Caco-2 (cell line): ENCODE measurements around the gene CPLX1. TPM values are rescaled to one million over a fixed set of nuclear protein-coding genes. Genes with fewer than 3 reads are reported as not detected.

Source experiments
- BruUV-seq: library from RNA; stranded (reverse); fragments of 400-500 nt; replicated peaks from 2 replicates; lab custom pipeline; 2021; lab: Mats Ljungman, UMichigan
- CTCF ChIA-PET: fragments of 300-600 bp; sonication (Branson Sonifier 250); formaldehyde crosslinking; loops from one replicate; lab custom pipeline; 2022; ENCODE audit warnings: antibody characterized with exemption; lab: Charles Lee
- POLR2A ChIA-PET: fragments of 300-600 bp; sonication (Branson Sonifier 250); formaldehyde crosslinking; loops from one replicate; lab custom pipeline; 2022; ENCODE audit warnings: antibody characterized with exemption; lab: Charles Lee
- DNase-seq, 2 experiments: peaks; one replicate each; pipeline versions ENCODE4 v3.0.0 to v3.0.0-alpha.2; 2020 to 2022
- H3K27me3 ChIP-seq: replicated peaks from 2 replicates; pipeline ENCODE4 v1.6.0; 2011; ENCODE audit warnings: low read length; ENCODE audit not compliant: control insufficient read depth, insufficient read depth
- H3K36me3 ChIP-seq: 2 replicates; pipeline ENCODE4 v1.5.1; 2011; ENCODE audit warnings: low read length; ENCODE audit not compliant: control insufficient read depth, insufficient read depth
- H3K4me1 ChIP-seq: fragments of 250-450 bp; sonication (Bioruptor Pico); 2 replicates; pipeline ENCODE4 v1.5.1; 2020; ENCODE audit warnings: mild to moderate bottlenecking
- H3K4me3 ChIP-seq: 2 replicates; pipeline ENCODE4 v1.5.1; 2011; ENCODE audit warnings: low read depth, mild to moderate bottlenecking, control low read depth, low read length
- H3K9me3 ChIP-seq: fragments of 250-450 bp; sonication (Bioruptor Pico); 2 replicates; pipeline ENCODE4 v1.5.1; 2020; ENCODE audit warnings: mild to moderate bottlenecking, moderate library complexity
- H3K27ac Mint-ChIP-seq: one replicate; pipeline ENCODE4 v1.8.0; 2022; ENCODE audit warnings: mixed read lengths; ENCODE audit not compliant: unreplicated experiment
- H3K27me3 Mint-ChIP-seq: one replicate; pipeline ENCODE4 v1.8.0; 2022; ENCODE audit warnings: mixed read lengths; ENCODE audit not compliant: insufficient read depth, unreplicated experiment
- H3K36me3 Mint-ChIP-seq: one replicate; pipeline ENCODE4 v1.8.0; 2022; ENCODE audit warnings: mild to moderate bottlenecking, mixed read lengths; ENCODE audit not compliant: insufficient read depth, unreplicated experiment
- H3K4me1 Mint-ChIP-seq: one replicate; pipeline ENCODE4 v1.8.0; 2022; ENCODE audit warnings: low read depth, mixed read lengths; ENCODE audit not compliant: unreplicated experiment
- H3K4me3 Mint-ChIP-seq: one replicate; pipeline ENCODE4 v1.8.0; 2022; ENCODE audit warnings: mild to moderate bottlenecking, moderate library complexity, mixed read lengths; ENCODE audit not compliant: unreplicated experiment
- H3K9me3 Mint-ChIP-seq: one replicate; pipeline ENCODE4 v1.8.0; 2022; ENCODE audit warnings: mixed read lengths; ENCODE audit not compliant: unreplicated experiment
- intact Hi-C: fragments of 100-400 bp; cut with micrococcal nuclease; formaldehyde crosslinking; loops from one replicate; pipeline ENCODE4 v1.10.0; 2022; ENCODE audit not compliant: unreplicated experiment
- total RNA-seq: library from RNA; stranded (reverse); gene quantifications from 2 replicates; pipeline ENCODE4 v1.2.3, GENCODE V29; 2022
- TF ChIP-seq, protein P1 (sequence below), 2 experiments: fragments of 200-600 bp in 1 of 2; IDR thresholded peaks; 1 replicate in 1 of 2; 2 replicates in 1 of 2; pipeline versions ENCODE4 v1.5.1 to v1.8.0; 2011 to 2022; ENCODE audit warnings: antibody characterized with exemption in 1 of 2, control low read depth in 1 of 2, inconsistent platforms in 1 of 2, low read depth in 1 of 2, low read length in 1 of 2, mild to moderate bottlenecking in 1 of 2, moderate library complexity in 1 of 2; ENCODE audit not compliant: insufficient read depth in 1 of 2, severe bottlenecking in 1 of 2, unreplicated experiment in 1 of 2

Gene CPLX1
- total RNA-seq, 1 experiment from 2014 or later, result 20.9 TPM

DNA sequence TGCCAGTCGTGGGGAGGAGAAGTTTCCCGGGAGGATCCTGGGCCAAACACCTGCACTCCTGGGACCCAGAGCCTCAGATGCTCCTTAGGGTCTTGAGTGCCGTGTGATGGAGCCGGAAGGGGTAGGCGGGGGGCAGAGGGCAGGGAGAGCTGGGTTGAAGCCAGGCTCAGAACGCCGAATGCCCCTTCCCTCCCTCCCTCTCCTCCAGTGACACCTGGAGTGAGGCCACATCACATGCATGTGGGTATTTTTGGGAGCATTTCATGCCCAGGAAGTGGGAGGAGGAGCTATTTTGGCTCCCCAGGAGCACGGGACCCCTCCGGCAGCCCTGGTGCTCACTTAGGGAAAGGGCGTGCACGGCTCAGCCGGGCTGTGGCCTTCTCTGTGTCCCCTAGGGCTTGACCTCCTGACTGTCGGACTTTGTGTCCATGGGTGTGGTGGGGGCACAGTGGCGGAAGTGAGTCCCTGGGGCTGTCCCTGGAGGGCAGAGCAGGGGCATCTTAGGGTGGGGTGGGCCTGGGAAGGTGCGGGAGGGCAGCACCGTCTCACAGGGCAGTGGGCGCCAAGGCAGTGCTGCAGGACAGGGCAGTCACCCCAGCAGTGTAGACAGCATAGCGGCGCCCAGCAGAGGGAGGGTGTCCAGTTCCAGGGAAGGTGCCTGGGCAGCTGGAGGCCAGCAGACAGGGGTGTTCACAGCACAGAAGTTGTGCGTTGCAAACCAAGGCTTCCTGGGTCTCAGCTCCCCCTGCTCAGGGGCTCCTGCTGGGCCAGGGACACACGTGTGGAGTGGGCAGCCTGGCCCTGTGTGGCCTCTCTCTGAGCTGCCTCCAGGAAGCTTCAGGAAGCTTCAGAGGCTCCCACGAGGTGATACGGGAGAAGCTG lies 4.9 kb upstream of the CPLX1 start:
- H3K36me3 Mint-ChIP-seq, result no peaks in the 10 kb centered on the region
- no peak overlapping the region for H3K4me3 ChIP-seq
- H3K27ac Mint-ChIP-seq, result no peak overlapping the region
- BruUV-seq, result no TSS peak
- ChIA-PET POLR2A (interaction anchor here (0.6 kb wide), 1 partner anchor 493 kb away, joined by 3 read pairs; no protein-coding TSS in a partner anchor), CTCF (interaction anchor here (1.0 kb wide), 1 partner anchor 156 kb away, joined by 3 read pairs; the partner anchor contains the start of gene IDUA)
- H3K4me1 ChIP-seq, result no peaks in the 10 kb centered on the region
- H3K9me3 ChIP-seq, result no peaks in the 10 kb centered on the region
- no peaks in the 10 kb centered on the region for H3K36me3 ChIP-seq
- no peaks in the 10 kb centered on the region for H3K9me3 Mint-ChIP-seq
- intact Hi-C loops, result no loop called here
- H3K4me1 Mint-ChIP-seq, result no peaks in the 10 kb centered on the region
- no peak overlapping the region for H3K4me3 Mint-ChIP-seq
- H3K27me3 ChIP-seq, result no peaks in the 10 kb centered on the region
- TF ChIP-seq, protein P1, sequence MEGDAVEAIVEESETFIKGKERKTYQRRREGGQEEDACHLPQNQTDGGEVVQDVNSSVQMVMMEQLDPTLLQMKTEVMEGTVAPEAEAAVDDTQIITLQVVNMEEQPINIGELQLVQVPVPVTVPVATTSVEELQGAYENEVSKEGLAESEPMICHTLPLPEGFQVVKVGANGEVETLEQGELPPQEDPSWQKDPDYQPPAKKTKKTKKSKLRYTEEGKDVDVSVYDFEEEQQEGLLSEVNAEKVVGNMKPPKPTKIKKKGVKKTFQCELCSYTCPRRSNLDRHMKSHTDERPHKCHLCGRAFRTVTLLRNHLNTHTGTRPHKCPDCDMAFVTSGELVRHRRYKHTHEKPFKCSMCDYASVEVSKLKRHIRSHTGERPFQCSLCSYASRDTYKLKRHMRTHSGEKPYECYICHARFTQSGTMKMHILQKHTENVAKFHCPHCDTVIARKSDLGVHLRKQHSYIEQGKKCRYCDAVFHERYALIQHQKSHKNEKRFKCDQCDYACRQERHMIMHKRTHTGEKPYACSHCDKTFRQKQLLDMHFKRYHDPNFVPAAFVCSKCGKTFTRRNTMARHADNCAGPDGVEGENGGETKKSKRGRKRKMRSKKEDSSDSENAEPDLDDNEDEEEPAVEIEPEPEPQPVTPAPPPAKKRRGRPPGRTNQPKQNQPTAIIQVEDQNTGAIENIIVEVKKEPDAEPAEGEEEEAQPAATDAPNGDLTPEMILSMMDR (IDR thresholded peaks at IDR 0.05; ENCODE audit: insufficient read depth in 1 of 2, low read depth in 1 of 2, low read length in 1 of 2, severe bottlenecking in 1 of 2, unreplicated experiment in 1 of 2), result no peak
- peaks cover 4% of the 10 kb centered on the region for H3K27me3 Mint-ChIP-seq
- DNase-seq, result no peak

DNA sequence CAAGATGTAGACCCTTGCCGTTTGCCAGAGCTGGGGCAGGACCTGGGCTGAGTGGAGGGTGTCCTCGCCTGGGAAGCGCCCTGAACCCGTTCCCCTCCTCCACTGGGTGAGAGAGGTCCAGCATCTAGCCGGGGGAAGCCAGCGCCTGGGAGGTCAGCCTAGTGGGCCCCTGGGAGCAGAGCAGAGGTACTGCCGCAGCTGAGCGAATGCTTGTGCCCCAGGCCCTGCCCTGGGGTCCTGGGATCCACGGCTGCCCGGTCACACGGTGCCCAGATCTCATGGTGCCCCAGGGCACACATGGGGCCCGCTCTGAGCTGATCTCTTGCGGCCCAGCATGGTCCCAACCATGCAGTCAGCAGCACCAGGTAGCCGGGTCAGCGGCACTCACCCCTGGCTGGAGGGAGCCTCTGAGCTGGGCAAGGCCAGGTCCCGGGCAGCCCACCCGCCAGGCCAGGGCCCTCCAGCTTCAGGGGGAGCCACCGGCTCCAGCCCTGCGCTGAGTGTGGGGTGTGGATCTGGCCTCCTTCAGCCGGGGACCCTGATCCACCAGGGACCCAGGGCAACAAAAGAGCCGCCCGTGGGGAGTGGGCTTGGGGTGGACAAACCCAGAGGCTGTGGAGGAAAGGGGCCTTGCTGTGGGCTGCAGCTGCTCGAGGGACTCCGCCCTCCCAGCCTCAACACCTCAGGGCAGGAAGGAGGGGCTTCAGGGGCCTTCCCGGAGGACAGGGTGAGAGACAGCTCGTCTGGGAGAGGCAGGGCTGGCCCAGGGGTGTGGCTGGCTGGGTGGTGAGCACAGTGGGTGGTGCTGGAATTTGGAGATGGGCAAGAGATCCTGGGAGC lies 4.1 kb upstream of the CPLX1 start:
- no peaks in the 10 kb centered on the region for H3K9me3 Mint-ChIP-seq
- CTCF ChIA-PET, result interaction anchor here (1.0 kb wide), 1 partner anchor 157 kb away, joined by 3 read pairs; the partner anchor contains the start of gene IDUA
- H3K4me1 ChIP-seq, result peaks cover 4% of the 10 kb centered on the region; the same call in 1 of the 2 replicates
- peak in 1 of 2 experiments; percentile 32 for DNase-seq
- BruUV-seq, result no TSS peak
- no peaks in the 10 kb centered on the region for H3K4me1 Mint-ChIP-seq
- no peak overlapping the region for H3K27ac Mint-ChIP-seq
- H3K27me3 Mint-ChIP-seq, result peaks cover 4% of the 10 kb centered on the region
- no peaks in the 10 kb centered on the region for H3K36me3 ChIP-seq
- no peak overlapping the region for H3K4me3 ChIP-seq
- no peaks in the 10 kb centered on the region for H3K36me3 Mint-ChIP-seq
- POLR2A ChIA-PET, result no interaction called here
- TF ChIP-seq, protein P1 (IDR thresholded peaks at IDR 0.05; ENCODE audit: insufficient read depth in 1 of 2, low read depth in 1 of 2, low read length in 1 of 2, severe bottlenecking in 1 of 2, unreplicated experiment in 1 of 2), result no peak
- no peak overlapping the region for H3K4me3 Mint-ChIP-seq
- intact Hi-C loops, result no loop called here
- no peaks in the 10 kb centered on the region for H3K9me3 ChIP-seq
- no peaks in the 10 kb centered on the region for H3K27me3 ChIP-seq

DNA sequence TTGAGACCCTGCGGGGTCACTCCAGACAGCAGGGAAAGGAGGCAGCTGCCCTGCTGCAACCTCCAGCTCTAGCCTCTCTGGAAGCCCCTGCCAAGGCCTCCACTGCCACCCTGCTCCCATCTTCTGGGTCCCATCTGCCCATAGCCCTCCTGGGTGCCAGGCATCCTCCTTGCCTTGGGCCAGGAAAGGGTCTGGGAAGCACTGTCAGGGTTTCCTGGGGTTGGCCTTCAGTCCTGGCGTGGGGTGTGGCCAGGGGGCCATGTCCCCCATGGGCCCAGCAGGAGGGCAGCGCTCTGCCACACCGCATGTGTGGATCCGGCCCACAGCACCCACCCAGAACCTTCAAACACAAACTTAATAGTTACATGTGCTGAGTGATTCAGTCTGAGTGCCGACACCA lies 3.4 kb upstream of the CPLX1 start:
- H3K27me3 Mint-ChIP-seq, result peaks cover 4% of the 10 kb centered on the region
- Histone ChIP-seq H3K9me3 (no peaks in the 10 kb centered on the region), H3K27me3 (no peaks in the 10 kb centered on the region), H3K4me1 (peaks cover 4% of the 10 kb centered on the region; the same call in 1 of the 2 replicates), H3K4me3 (no peak overlapping the region), H3K36me3 (no peaks in the 10 kb centered on the region)
- POLR2A ChIA-PET, result no interaction called here
- TF ChIP-seq, protein P1 (IDR thresholded peaks at IDR 0.05; ENCODE audit: insufficient read depth in 1 of 2, low read depth in 1 of 2, low read length in 1 of 2, severe bottlenecking in 1 of 2, unreplicated experiment in 1 of 2), result no peak
- no peaks in the 10 kb centered on the region for H3K36me3 Mint-ChIP-seq
- no peak overlapping the region for H3K27ac Mint-ChIP-seq
- DNase-seq, result peak in 1 of 2 experiments; percentile 14
- no peaks in the 10 kb centered on the region for H3K9me3 Mint-ChIP-seq
- CTCF ChIA-PET, result interaction anchor here (1.0 kb wide), 1 partner anchor 158 kb away, joined by 3 read pairs; the partner anchor contains the start of gene IDUA
- H3K4me1 Mint-ChIP-seq, result no peaks in the 10 kb centered on the region
- H3K4me3 Mint-ChIP-seq, result no peak overlapping the region
- no TSS peak for BruUV-seq
- intact Hi-C loops, result no loop called here
